Testis (tissue), 2 donors: ENCODE data around the gene FERMT3.

Experiments
- CTCF ChIP-seq, 3 experiments: fragments of 450-650 bp in 2 of 3; fragments of 200-600 bp in 1 of 3; sonication (generic) in 1 of 3; IDR thresholded peaks; one replicate each; pipeline ENCODE4 v1.5.1; 2016 to 2019; ENCODE audit warnings: antibody characterized with exemption in 3 of 3, mild to moderate bottlenecking in 2 of 3, moderate library complexity in 1 of 3
- POLR2A ChIP-seq: fragments of 450-650 bp; IDR thresholded peaks from one replicate; pipeline ENCODE4 v1.6.1; 2017; ENCODE audit warnings: antibody characterized with exemption, mild to moderate bottlenecking, moderate library complexity

- TF ChIP-seq CTCF (IDR thresholded peaks at IDR 0.05): no peak
- TF ChIP-seq POLR2A: no peak
Measured at GRCh38 chr11:64219354-64219684, 12.8 kb downstream of the FERMT3 start.
